NK-92 (cell line): Measurements from ENCODE around the gene ALG11.
"Not testable (repeated sequence)": the region's sequence is repeated elsewhere in the genome, so short reads cannot be mapped to it uniquely, and the experiment has no call there.

Experiments
- DNase-seq: peaks from one replicate; lab custom pipeline; 2025; ENCODE audit not compliant: unreplicated experiment; lab: John Stamatoyannopoulos, UW

Gene ALG11

DNA sequence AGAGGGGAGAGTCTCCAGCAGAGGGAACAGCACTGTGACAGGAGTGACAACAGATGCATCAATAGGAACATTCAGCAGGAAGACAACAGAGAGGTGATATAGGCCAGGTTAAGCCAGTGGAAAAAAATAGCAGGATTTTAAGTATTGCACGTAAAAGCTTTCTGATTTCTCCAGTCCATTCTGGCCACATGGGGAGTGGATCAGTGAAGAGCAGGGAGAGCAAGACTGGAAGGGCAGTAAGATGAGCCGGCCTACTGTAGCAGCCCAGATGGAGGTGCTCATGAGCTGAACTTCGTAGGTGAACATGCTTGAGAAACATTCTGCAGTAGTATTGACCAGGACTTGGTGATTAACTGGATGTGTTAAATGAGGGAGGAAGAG lies 14.0 kb downstream of the ALG11 start:
- no peak for DNase-seq

DNA sequence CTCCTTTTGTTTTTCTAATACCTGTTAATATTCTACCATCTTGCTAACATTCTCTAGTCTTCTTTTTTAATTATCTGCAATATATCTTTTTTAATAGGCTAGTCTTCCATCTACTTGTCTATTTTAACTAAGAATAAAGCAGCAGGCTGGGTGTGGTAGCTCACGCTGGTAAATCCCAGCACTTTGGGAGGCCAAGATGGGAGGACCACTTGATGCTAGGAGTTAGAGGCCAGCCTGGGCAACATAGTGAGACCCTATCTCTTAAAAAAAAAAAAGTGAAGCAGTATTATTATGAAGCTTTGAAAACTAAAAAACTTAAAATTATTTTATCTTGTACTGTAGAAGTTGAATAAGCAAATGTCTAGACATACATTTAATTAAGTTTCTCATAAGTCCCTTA lies 15.6 kb downstream of the ALG11 start:
- DNase-seq = no peak

DNA sequence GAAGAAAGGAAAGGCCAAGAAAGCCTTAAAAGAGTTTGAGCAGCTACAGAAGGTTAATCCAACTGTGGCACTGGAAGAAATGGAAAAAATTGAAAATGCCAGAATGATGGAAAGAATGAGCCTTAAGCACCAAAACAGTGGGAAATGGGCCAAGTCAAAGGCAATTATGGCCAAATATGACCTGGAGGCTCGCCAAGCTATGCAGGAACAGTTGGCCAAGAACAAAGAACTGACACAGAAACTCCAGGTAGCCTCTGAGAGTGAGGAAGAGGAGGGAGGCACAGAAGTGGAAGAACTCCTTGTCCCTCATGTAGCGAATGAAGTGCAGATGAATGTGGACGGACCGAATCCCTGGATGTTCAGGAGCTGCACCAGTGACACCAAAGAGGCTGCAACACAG lies 17.4 kb downstream of the ALG11 start:
- DNase-seq = no peak

DNA sequence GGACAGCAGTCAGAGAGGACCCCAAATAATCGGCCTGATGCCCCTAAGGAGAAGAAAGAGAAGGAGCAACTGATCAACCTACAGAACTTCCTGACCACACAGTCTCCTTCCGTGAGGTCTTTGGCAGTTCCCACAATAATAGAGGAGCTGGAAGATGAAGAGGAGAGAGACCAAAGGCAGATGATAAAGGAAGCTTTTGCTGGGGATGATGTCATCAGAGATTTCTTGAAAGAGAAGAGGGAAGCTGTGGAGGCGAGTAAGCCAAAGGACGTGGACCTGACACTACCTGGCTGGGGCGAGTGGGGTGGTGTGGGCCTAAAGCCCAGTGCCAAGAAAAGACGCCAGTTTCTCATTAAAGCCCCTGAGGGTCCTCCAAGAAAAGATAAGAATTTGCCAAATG lies 18.2 kb downstream of the ALG11 start:
- not testable (repeated sequence) for DNase-seq

DNA sequence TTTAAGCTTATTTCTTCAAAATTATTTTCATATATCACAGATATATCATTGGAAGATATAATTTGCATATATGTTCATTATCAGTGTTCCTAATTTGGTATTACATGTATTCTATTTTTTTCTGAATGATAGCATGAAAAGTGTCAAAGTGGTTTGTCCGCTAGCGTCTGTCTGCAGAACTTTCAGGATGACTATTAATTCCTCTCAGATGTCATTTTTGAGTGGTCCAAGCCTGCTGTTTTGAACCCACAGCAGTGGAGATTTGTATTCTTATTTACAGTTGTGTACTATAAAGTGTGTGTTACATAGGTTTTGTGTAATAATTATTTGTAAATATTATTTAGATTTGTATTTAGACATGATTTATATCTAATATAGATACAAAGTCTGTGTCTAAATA lies 20.8 kb downstream of the ALG11 start:
- no peak for DNase-seq

DNA sequence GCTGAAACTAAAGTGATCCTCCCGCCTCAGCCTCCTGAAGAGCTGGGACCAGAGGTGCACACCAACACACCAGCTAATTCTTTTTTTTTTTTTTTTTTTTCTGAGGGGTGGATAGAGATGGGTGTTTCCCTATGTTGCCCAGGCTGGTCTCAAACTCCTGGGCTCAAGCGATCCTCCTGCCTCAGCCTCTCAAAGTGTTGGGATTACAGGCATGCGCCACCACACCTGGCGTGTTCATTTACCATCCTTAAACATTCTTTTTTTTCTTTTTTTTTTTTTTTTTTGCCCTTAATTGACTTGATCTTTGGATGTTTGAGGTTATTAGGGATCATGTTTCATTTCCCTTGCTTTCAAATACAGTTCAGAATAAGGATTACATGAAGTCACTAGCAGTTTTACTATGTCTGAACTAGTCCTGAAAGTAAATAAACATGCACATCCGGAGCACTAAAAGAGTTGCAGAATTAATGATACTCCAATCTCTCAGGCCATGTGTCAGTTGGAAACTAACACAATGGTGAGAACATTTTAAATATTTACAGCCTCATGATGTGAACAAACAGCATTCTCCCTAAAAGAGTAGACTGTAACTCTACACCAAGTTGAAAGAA lies 22.5 kb downstream of the ALG11 start:
- DNase-seq = no peak

DNA sequence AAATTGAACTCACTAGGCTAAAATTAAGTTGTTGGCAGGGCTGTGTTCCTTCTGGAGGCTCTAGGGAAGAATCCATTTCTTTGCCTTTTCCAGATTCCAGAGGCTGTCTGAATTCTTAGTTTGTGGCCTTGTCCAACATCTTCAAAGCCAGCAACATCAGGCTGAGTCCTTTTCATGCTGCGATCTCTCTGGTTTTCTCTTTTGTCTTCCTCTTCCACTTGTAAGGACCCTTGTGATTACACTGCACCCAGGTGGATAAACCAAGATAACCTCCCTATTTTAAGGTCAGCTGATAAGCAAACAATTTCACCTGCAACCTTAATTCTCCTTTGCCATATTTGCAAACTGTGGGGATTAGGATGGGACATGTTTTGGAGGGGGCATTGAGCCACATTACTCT lies 23.8 kb downstream of the ALG11 start:
- DNase-seq = no peak

DNA sequence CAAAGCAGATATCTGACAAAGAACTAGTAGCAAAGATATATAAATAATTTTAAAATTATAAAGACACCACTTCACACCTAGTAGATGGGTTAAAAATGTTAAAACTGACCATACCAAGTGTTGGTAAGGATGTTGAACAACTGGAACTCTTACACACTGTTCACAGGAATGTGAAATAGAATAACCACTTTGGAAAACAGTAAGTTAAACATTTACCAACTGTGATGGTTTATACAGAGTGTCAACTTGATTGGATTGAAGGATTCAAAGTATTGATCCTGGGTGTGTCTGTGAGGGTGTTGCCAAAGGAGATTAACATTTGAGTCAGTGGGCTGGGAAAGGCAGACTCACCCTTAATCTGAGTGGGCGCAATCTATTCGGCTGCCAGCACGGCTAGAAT lies 31.5 kb downstream of the ALG11 start:
- no peak for DNase-seq

DNA sequence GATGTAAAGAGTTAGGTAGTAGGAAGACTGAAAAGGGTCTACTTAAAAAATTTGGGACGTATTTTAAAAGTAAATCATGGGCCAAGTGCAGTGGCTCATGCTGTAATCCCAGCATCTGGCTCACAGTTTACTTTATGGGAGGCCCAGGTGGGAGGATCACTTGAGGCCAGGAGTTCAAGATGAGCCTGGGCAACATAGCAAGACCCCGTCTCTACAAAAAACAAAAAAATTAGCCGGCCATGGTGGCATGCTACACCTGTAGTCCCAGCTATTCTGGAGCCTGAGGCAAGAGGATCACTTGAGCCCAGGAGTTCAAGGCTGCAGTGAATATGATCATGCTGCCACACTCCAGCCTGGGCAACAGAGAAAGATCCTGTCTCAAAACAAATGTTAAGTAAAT lies 35.3 kb downstream of the ALG11 start:
- no peak for DNase-seq

DNA sequence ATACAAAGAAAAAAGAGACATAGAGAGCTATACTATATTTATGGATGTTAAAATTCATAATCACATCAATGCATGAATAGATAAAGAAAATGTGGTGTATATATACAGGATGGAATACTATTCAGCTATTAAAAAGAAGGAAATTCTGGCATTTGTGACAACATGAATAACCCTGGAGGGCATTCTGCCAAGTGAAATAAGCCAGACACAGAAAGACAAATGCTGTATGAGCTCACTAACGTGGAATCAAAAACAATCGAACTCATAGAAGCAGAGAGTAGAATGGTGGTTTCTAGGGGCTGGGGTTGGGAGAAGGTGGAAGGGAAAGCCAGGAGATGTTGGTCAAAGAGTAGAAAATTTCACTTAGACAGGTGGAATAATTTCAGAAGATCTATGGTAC lies 36.3 kb downstream of the ALG11 start:
- no peak for DNase-seq

DNA sequence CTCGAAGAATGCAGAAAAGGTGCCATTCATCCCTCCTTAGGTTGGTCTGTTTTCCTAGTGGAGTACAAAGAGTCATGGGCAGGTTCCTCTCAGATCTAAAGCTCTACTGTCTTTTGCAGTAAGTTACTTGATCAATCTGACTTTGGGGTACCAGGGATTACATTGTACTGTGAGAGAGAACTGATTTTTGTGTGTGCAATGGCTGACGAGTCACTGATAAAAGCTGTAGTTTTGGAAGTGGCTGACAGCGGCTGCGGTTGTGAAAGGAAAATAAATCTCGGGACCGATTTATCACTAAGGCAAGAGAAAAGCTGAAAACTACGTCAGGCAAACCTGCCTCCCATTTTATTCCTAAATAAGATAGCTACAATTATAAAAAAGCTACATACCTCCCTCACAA lies 39.2 kb downstream of the ALG11 start:
- DNase-seq = no peak

DNA sequence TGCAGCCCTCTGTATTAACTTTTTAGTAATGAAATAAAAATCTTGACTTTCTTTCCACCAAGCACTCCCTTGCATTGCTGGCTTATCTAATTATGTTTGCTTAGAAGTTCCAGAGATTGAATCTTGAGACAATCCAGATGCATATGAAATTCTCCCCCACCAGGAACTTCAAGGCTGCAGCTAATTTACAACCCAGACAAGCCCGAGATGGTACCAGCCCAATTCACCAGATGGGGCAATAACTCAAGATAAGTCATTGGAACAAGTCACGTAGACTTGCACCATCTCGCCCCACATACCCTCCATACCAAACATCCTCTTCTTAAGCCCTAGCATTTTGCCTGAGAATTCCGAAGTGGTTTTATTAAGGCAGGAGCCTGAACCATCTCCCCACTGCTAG lies 41.3 kb downstream of the ALG11 start:
- DNase-seq = no peak

DNA sequence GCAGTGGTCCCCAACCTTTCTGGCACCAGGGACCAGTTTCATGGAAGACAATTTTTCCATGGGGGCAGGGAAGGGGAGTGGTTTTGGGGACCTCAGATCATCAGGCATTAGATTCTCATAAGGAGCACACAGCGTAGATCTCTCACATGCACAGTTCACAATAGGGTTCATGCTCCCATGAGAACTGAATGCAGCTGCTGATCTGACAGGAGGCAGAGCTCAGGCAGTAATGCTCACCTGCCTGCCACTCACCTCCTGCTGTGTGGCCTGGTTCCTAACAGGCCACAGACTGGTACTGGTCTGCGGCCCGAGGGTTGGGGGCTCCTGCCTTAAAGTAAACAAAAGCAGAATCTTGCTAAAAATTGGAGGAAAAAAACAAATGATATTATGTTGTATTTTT lies 48.9 kb downstream of the ALG11 start:
- not testable (repeated sequence) for DNase-seq

DNA sequence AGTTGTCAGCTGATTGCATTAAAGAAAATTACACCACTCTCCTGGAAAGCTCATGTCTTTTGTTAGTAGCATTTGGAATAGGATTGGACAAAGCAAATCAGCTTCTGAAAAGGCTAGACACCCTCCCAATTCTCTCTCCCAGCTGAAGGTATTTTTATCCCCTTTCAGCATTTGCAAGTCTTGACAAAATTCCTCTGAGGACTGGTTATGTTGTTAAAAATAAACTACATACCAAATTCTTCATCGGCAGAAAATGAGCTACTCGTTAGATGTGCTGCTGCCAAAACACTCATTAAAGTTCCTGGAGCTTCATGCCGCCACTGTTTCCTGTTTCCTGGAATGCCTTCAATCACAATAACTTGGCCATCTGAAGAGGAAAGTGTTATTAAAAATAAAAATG lies 49.4 kb downstream of the ALG11 start:
- DNase-seq = no peak

DNA sequence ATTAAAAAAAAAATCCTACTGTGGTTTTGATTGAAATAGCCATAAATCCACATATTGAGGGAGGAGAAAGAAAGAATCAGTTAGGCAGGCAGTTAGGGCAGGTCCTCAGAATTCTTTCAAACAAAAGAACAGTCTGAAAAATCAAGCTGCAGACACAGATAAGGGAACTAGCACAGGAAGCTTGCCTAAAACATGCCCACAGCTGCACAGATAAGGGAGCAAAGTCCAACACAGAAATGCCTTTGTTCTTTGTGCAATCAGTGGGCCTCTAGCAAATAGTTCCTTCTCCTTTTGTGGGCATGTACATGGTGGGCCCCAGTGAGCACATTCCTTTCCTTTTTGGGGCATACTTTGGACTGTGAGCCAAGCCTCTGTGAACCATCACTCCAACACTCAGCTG lies 55.0 kb downstream of the ALG11 start:
- no peak for DNase-seq

DNA sequence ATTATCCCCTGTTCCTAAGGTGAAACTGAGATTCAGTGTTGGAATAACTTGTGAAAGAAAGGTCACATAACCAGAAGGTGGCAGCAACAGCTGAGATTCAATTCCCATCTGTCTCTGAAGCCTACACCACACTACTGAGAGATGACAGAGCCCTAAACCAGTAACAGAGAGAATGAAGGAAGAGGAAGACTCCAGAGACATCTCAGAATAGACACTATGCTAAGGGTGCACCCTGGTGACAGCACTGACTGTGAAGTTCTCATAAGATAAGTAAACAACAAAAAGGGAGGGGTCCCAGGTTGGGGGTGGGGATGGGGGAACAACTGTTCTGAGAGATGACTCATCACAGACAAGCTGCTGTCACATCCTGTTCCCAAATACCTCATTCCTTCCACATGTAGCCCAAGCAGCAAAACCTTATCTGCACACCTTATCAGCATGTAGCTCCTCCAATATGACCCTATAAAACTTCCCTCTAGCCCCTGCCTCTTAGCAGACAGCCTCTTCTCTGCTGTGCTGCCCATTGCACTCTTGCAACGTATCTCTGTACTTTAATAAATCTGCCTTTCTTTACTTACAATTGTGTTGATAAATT lies 58.8 kb downstream of the ALG11 start:
- DNase-seq = no peak
